Measurements from ENCODE around the gene SPTBN5. TPM values are rescaled to one million over a fixed set of nuclear protein-coding genes. Genes with fewer than 3 reads are reported as not detected.

SPTBN5 gene
- total RNA-seq, 1 donor, result 0.31 TPM

- no peaks in the 10 kb centered on the region for H3K27me3 ChIP-seq (ENCODE audit: insufficient read depth, low read length)
- H3K4me1 ChIP-seq (ENCODE audit: insufficient read depth, low read length), result peaks cover 39% of the 10 kb centered on the region
- no peak overlapping the region for H3K4me3 ChIP-seq (ENCODE audit: low read length)
- H3K9me3 ChIP-seq (ENCODE audit: low read depth, low read length), result no peaks in the 10 kb centered on the region
Measured at GRCh38 chr15:41918506-41919126, 24.8 kb upstream of the SPTBN5 start.

GRCh38 chr15:41917767-41918430 is 24.0 kb upstream of the SPTBN5 start:
- Histone ChIP-seq H3K27me3 (ENCODE audit: insufficient read depth, low read length) (no peaks in the 10 kb centered on the region), H3K4me3 (ENCODE audit: low read length) (no peak overlapping the region), H3K4me1 (ENCODE audit: insufficient read depth, low read length) (peaks cover 39% of the 10 kb centered on the region), H3K9me3 (ENCODE audit: low read depth, low read length) (no peaks in the 10 kb centered on the region)

- Histone ChIP-seq H3K4me3 (ENCODE audit: low read length) (no peak overlapping the region), H3K27me3 (ENCODE audit: insufficient read depth, low read length) (no peaks in the 10 kb centered on the region), H3K9me3 (ENCODE audit: low read depth, low read length) (no peaks in the 10 kb centered on the region), H3K4me1 (ENCODE audit: insufficient read depth, low read length) (peaks cover 45% of the 10 kb centered on the region)
Measured at GRCh38 chr15:41915255-41915994, 21.6 kb upstream of the SPTBN5 start.

DNA sequence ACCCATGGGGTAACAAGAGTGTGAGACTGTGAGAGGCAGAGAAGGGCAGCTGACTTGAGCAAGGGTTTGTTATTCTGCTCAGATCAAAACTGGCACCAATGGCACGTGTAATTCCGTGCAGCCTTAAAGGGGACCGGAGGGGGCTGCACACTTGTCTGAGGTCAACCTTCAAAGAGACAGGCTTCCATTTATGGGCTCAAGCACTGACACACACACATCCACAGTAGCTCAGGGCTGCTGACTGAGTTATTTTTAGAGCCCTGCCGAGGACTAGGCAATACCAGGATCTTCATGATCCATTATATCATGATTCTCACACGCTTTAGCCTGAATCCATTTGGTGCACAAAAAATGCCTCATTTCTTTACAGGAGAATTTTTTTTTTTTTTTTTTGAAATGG is 20.6 kb upstream of the SPTBN5 start:
- H3K27me3 ChIP-seq (ENCODE audit: insufficient read depth, low read length), result no peaks in the 10 kb centered on the region
- H3K4me1 ChIP-seq (ENCODE audit: insufficient read depth, low read length), result peaks cover 45% of the 10 kb centered on the region
- H3K4me3 ChIP-seq (ENCODE audit: low read length), result no peak overlapping the region
- H3K9me3 ChIP-seq (ENCODE audit: low read depth, low read length), result no peaks in the 10 kb centered on the region

- H3K4me1 ChIP-seq (ENCODE audit: insufficient read depth, low read length), result peaks cover 45% of the 10 kb centered on the region
Measured at GRCh38 chr15:41913256-41913655, 19.4 kb upstream of the SPTBN5 start.

DNA sequence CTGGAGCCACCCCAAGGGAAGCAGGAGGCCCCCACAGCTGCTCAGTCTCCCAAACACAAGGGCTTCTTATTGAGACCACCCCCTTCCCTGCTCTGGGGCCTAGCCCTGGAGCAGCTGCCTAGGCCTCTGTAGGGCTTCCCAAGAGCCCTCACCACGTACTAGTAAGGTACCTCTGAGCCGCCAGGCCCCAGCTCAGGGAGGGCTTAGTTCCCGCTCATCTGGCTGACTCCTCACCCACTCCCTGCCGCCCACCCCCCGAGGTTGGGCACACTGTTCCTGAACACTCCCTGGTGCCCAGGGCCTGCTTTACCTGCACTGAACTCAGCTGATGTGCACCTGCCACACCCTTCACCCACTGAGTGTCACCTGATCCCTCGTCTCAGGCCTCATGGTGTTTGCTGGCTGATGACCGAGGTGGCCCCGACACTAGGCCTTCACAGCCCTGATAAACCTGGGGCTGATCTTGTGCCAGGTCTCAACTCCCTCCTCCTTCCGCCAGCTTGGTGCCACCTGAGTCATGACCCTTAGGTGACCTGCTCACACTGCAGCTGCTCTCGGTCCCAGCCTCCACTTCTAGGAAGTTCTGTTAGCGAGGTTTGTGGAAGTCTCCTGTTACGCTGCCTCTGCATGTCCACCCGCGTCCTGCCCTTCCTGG is 18.0 kb upstream of the SPTBN5 start:
- Histone ChIP-seq H3K27me3 (ENCODE audit: insufficient read depth, low read length) (no peaks in the 10 kb centered on the region), H3K4me3 (ENCODE audit: low read length) (no peak overlapping the region), H3K4me1 (ENCODE audit: insufficient read depth, low read length) (peaks cover 32% of the 10 kb centered on the region)

More at GRCh38 chr15:41913256-41913655, 19.4 kb upstream of the SPTBN5 start:
- Histone ChIP-seq H3K9me3 (ENCODE audit: low read depth, low read length) (no peaks in the 10 kb centered on the region), H3K27me3 (ENCODE audit: insufficient read depth, low read length) (no peaks in the 10 kb centered on the region), H3K4me3 (ENCODE audit: low read length) (no peak overlapping the region)

GRCh38 chr15:41908736-41909461 is 15.0 kb upstream of the SPTBN5 start:
- Histone ChIP-seq H3K4me1 (ENCODE audit: insufficient read depth, low read length) (peaks cover 9% of the 10 kb centered on the region), H3K9me3 (ENCODE audit: low read depth, low read length) (no peaks in the 10 kb centered on the region), H3K27me3 (ENCODE audit: insufficient read depth, low read length) (no peaks in the 10 kb centered on the region), H3K4me3 (ENCODE audit: low read length) (no peak overlapping the region)

More for the DNA sequence above, 18.0 kb upstream of the SPTBN5 start:
- no peaks in the 10 kb centered on the region for H3K9me3 ChIP-seq (ENCODE audit: low read depth, low read length)

- H3K9me3 ChIP-seq (ENCODE audit: low read depth, low read length), result no peaks in the 10 kb centered on the region
- peaks cover 3% of the 10 kb centered on the region for H3K4me1 ChIP-seq (ENCODE audit: insufficient read depth, low read length)
- H3K4me3 ChIP-seq (ENCODE audit: low read length), result no peak overlapping the region
- H3K27me3 ChIP-seq (ENCODE audit: insufficient read depth, low read length), result no peaks in the 10 kb centered on the region
Measured at GRCh38 chr15:41907141-41907540, 13.3 kb upstream of the SPTBN5 start.

- Histone ChIP-seq H3K4me3 (ENCODE audit: low read length) (no peak overlapping the region), H3K4me1 (ENCODE audit: insufficient read depth, low read length) (peaks cover 3% of the 10 kb centered on the region), H3K27me3 (ENCODE audit: insufficient read depth, low read length) (no peaks in the 10 kb centered on the region), H3K9me3 (ENCODE audit: low read depth, low read length) (no peaks in the 10 kb centered on the region)
Measured at GRCh38 chr15:41906608-41907007, 12.8 kb upstream of the SPTBN5 start.

DNA sequence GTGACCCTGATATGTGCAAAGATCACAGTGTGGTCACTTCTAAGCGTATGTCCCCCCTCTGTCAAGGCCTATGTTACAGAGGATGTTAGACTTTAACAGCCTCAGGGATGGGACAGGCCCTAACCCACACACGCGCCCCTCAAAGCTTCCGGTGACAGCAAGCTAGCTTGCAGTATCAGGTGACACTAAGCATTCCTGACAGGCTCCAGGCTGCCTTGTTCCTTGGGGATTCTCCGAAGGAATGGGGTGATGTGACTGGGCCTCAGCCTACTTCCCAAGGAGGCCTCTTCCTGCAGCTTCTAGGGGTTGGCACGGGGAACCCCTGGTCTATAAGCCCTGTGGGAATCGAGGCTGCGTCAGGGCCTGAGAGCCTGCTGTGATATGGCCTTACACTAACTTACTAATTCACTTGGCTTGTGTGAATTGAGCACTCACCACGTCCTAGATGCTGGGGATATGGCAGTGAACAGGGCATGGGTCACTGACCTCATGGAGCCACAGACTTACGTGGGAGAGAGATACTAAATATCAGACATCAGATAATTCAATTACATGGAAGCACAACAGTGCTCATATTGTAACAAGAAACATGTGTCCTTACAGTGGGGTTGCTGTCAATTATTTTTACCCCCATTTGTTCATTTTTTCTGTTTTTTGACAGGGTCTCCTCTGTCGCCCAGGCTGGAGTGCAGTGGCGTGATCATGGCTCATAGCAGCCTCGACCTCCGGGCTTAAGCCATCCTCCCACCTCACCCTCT is 11.4 kb upstream of the SPTBN5 start:
- Histone ChIP-seq H3K4me3 (ENCODE audit: low read length) (no peak overlapping the region), H3K9me3 (ENCODE audit: low read depth, low read length) (no peaks in the 10 kb centered on the region), H3K27me3 (ENCODE audit: insufficient read depth, low read length) (no peaks in the 10 kb centered on the region), H3K4me1 (ENCODE audit: insufficient read depth, low read length) (peaks cover 3% of the 10 kb centered on the region)

GRCh38 chr15:41904541-41905005 is 10.7 kb upstream of the SPTBN5 start:
- Histone ChIP-seq H3K4me1 (ENCODE audit: insufficient read depth, low read length) (peaks cover 3% of the 10 kb centered on the region), H3K4me3 (ENCODE audit: low read length) (no peak overlapping the region), H3K27me3 (ENCODE audit: insufficient read depth, low read length) (no peaks in the 10 kb centered on the region), H3K9me3 (ENCODE audit: low read depth, low read length) (no peaks in the 10 kb centered on the region)

- Histone ChIP-seq H3K4me3 (ENCODE audit: low read length) (no peak overlapping the region), H3K4me1 (ENCODE audit: insufficient read depth, low read length) (peaks cover 3% of the 10 kb centered on the region), H3K27me3 (ENCODE audit: insufficient read depth, low read length) (no peaks in the 10 kb centered on the region), H3K9me3 (ENCODE audit: low read depth, low read length) (no peaks in the 10 kb centered on the region)
Measured at GRCh38 chr15:41903782-41904181, 9.9 kb upstream of the SPTBN5 start.

GRCh38 chr15:41901431-41901830 is 7.6 kb upstream of the SPTBN5 start:
- no peaks in the 10 kb centered on the region for H3K9me3 ChIP-seq (ENCODE audit: low read depth, low read length)
- no peaks in the 10 kb centered on the region for H3K27me3 ChIP-seq (ENCODE audit: insufficient read depth, low read length)
- no peak overlapping the region for H3K4me3 ChIP-seq (ENCODE audit: low read length)
- peaks cover 3% of the 10 kb centered on the region for H3K4me1 ChIP-seq (ENCODE audit: insufficient read depth, low read length)

Data from mononuclear cell (primary cell).